Measurements from ENCODE around the gene FRMD3.

DNA sequence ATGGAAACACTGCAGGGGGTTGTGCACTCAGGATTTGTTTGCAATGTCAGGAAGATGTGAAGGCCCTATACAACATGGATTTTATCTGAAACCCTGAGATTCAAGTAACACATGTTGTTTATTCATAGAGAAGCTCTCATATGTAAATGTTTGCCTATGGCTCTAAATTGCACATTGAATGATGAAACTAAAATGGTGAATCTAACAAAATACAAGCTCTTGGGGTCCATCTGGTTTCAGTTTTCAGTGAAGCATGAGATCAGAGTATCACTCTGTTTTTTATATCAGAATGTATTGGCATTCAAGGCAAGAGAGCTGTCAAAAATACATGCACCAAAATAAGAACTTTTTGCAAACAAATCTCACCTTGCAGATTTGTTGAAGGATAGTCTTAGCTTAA lies 19.6 kb upstream of the FRMD3 start:
- TF ChIP-seq POLR2A (IDR thresholded peaks at IDR 0.05) (no peak), POLR2AphosphoS5 (IDR thresholded peaks at IDR 0.05) (no peak)
- TF ChIP-seq, protein P1, sequence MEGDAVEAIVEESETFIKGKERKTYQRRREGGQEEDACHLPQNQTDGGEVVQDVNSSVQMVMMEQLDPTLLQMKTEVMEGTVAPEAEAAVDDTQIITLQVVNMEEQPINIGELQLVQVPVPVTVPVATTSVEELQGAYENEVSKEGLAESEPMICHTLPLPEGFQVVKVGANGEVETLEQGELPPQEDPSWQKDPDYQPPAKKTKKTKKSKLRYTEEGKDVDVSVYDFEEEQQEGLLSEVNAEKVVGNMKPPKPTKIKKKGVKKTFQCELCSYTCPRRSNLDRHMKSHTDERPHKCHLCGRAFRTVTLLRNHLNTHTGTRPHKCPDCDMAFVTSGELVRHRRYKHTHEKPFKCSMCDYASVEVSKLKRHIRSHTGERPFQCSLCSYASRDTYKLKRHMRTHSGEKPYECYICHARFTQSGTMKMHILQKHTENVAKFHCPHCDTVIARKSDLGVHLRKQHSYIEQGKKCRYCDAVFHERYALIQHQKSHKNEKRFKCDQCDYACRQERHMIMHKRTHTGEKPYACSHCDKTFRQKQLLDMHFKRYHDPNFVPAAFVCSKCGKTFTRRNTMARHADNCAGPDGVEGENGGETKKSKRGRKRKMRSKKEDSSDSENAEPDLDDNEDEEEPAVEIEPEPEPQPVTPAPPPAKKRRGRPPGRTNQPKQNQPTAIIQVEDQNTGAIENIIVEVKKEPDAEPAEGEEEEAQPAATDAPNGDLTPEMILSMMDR (IDR thresholded peaks at IDR 0.05): no peak
